Memory B cell (primary cell): ENCODE measurements around the gene DXO.

Experiments
- ATAC-seq: fragments of 150-1000 bp; cut with Tn5 transposase; 2 replicates; pipeline ENCODE4 v1.10.0; 2021; ENCODE audit warnings: low read depth, mild to moderate bottlenecking, moderate library complexity
- DNase-seq, 2 donors: peaks; one replicate each; pipeline ENCODE4 v3.0.0; 2022; ENCODE audit warnings: low spot score in 2 of 2
- H3K27ac Mint-ChIP-seq: one replicate; pipeline ENCODE4 v1.8.0; 2022; ENCODE audit warnings: mild to moderate bottlenecking, moderate library complexity, mixed read lengths
- H3K27me3 Mint-ChIP-seq: one replicate; pipeline ENCODE4 v1.8.0; 2022; ENCODE audit warnings: mixed read lengths
- H3K36me3 Mint-ChIP-seq: one replicate; pipeline ENCODE4 v1.8.0; 2022; ENCODE audit warnings: mild to moderate bottlenecking, mixed read lengths
- H3K4me1 Mint-ChIP-seq: one replicate; pipeline ENCODE4 v1.8.0; 2022; ENCODE audit warnings: mixed read lengths
- H3K4me3 Mint-ChIP-seq: one replicate; pipeline ENCODE4 v1.8.0; 2022; ENCODE audit warnings: mild to moderate bottlenecking, moderate library complexity, mixed read lengths
- H3K9me3 Mint-ChIP-seq: one replicate; pipeline ENCODE4 v1.8.0; 2022; ENCODE audit warnings: mixed read lengths

DXO gene

DNA sequence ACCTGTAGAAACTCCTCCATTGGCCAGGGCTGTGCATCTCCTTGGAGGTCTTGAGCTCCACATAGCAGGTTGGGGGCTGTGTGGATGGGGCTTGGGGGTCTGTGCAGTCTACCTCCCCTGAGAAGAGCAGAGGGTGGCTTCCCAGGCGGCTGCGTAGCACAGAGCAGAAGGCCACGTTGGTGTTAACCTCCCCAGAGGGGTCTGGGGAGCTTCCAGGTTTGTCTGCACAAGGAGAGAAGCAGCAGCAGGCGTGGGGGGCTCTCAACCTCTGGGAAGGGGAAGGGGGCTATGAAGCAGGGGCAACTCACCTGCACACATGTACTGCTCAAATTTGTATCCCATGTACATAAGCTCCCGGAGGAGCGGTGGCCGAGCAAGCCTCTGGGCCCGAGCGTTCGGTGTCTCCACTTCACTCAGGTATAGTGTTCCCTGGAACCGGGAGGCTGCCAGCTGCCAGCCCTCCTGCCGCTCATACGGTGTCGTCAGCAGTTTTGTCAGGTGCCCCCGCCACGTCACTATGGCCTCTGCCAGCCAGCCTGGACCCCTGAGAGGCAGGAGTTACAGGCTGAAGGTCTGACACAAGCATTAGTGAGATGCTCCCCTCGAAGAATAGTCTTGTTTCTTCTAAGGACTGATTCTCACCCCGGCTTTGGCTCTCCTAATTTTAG, 1.2 kb downstream of the DXO start:
- Mint-ChIP-seq H3K27me3 (no peaks in the 10 kb centered on the region), H3K9me3 (no peaks in the 10 kb centered on the region)

GRCh38 chr6:31969712-31970603, 2.0 kb downstream of the DXO start:
- peak overlapping the region; percentile 98 for H3K4me3 Mint-ChIP-seq
- H3K27ac Mint-ChIP-seq: peak overlapping the region; percentile 100
- peaks cover 30% of the 10 kb centered on the region for H3K4me1 Mint-ChIP-seq
- DNase-seq: no peak
- H3K36me3 Mint-ChIP-seq: peaks cover 28% of the 10 kb centered on the region
- no peak for ATAC-seq
- H3K9me3 Mint-ChIP-seq: no peaks in the 10 kb centered on the region
- H3K27me3 Mint-ChIP-seq: no peaks in the 10 kb centered on the region

More for the DNA sequence above, 1.2 kb downstream of the DXO start:
- Mint-ChIP-seq H3K27ac (peak overlapping the region; percentile 100), H3K4me3 (peak overlapping the region; percentile 98), H3K4me1 (peaks cover 28% of the 10 kb centered on the region), H3K36me3 (peaks cover 21% of the 10 kb centered on the region)
- DNase-seq: no peak
- ATAC-seq: no peak

GRCh38 chr6:31968791-31969711, 2.9 kb downstream of the DXO start:
- ATAC-seq (no peak), DNase-seq (no peak)
- Mint-ChIP-seq H3K36me3 (peaks cover 29% of the 10 kb centered on the region), H3K9me3 (no peaks in the 10 kb centered on the region), H3K4me3 (no peak overlapping the region), H3K27ac (peak overlapping the region; percentile 100), H3K27me3 (no peaks in the 10 kb centered on the region), H3K4me1 (peaks cover 28% of the 10 kb centered on the region)

DNA sequence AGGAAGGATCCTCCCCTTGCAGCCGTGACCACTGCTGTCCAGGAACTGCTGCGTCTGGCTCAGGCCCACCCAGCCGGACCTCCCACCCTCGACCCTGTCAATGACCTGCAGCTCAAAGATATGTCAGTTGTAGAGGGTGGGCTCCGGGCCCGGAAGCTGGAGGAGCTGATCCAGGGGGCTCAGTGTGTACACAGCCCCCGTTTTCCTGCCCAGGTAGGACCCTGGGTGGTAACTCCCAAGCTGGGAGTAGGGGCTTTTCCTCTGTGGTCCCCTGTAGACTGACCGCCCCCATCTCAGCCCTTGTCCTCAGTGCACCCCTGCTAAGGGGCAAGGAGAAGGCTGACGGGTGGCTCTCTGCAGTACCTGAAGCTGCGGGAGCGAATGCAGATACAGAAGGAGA, 3.6 kb downstream of the DXO start:
- no peak overlapping the region for H3K4me3 Mint-ChIP-seq
- H3K4me1 Mint-ChIP-seq: peaks cover 27% of the 10 kb centered on the region
- no peak for DNase-seq
- no peaks in the 10 kb centered on the region for H3K27me3 Mint-ChIP-seq
- peaks cover 33% of the 10 kb centered on the region for H3K36me3 Mint-ChIP-seq
- ATAC-seq: no peak
- H3K27ac Mint-ChIP-seq: no peak overlapping the region
- no peaks in the 10 kb centered on the region for H3K9me3 Mint-ChIP-seq

GRCh38 chr6:31967926-31968320, 4.0 kb downstream of the DXO start:
- DNase-seq: no peak
- peaks cover 25% of the 10 kb centered on the region for H3K4me1 Mint-ChIP-seq
- H3K27ac Mint-ChIP-seq: peak overlapping the region; percentile 65
- no peaks in the 10 kb centered on the region for H3K27me3 Mint-ChIP-seq
- no peak for ATAC-seq
- H3K9me3 Mint-ChIP-seq: no peaks in the 10 kb centered on the region
- peaks cover 35% of the 10 kb centered on the region for H3K36me3 Mint-ChIP-seq
- no peak overlapping the region for H3K4me3 Mint-ChIP-seq

DNA sequence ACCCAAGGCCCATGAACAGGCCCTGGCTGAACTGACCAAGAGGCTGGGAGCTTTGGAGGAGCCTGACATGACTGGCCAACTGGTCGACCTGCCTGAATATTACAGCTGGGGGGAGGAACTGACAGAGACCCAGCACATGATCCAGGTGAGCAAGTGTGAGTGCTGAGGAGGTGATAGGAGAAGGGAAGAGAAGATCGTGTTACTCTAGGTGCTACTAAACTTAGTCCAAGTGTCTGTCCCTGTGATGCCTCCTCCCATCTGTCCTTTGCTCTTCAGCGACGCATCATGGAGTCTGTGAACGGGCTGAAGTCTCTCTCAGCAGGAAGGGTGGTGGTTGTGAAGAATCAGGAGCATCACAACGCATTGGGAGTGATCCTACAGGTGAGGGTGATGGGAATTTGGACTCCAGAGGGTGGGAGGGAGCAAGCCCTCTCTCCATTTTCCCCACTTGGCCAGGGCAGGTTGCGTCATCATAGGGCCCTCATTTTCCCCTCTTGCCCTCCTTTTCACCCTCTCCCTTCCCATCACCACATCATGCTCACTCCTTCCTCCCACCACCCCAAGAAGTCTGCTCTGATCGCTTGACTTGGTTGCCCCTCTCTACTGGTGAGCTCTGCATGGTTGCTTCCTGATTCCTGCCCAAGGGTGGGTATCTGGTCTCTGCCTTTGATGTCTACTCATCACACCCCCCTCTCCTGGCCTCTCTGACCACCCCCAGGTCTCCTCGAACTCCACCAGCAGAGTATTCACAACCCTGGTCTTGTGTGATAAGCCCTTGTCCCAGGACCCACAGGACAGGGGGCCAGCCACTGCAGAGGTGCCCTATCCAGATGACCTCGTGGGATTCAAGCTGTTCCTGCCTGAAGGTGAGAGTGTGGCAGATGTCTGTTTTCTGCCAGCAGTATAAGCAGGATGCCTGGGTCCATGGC, 4.7 kb downstream of the DXO start:
- Mint-ChIP-seq H3K4me3 (no peak overlapping the region), H3K27ac (peak overlapping the region; percentile 65), H3K9me3 (no peaks in the 10 kb centered on the region), H3K27me3 (no peaks in the 10 kb centered on the region), H3K36me3 (peaks cover 41% of the 10 kb centered on the region), H3K4me1 (peaks cover 23% of the 10 kb centered on the region)
- DNase-seq: no peak
- no peak for ATAC-seq

DNA sequence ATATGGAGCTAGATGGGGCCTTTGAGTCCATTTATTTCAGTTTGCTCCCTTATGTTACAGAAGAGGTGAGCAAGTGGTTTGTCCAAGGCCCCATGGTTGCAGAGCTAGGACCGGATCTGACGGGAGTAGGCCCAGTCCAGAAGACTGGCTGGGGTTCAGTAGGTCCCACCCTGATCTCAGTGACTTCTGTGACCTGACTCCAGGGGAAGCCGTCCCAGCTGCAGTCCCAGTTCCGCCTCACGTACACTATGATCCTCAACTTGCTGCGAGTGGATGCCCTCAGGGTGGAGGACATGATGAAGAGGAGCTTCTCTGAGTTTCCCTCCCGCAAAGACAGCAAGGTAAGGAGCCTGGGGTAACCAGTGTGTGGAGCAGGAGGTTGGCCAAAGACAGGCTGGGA, 5.4 kb downstream of the DXO start:
- Mint-ChIP-seq H3K27ac (peak overlapping the region; percentile 65), H3K9me3 (no peaks in the 10 kb centered on the region), H3K27me3 (no peaks in the 10 kb centered on the region), H3K36me3 (peaks cover 49% of the 10 kb centered on the region), H3K4me3 (no peak overlapping the region), H3K4me1 (peaks cover 20% of the 10 kb centered on the region)
- ATAC-seq (no peak), DNase-seq (no peak)

GRCh38 chr6:31965700-31966099, 6.2 kb downstream of the DXO start:
- DNase-seq (no peak), ATAC-seq (no peak)
- Mint-ChIP-seq H3K4me1 (peaks cover 17% of the 10 kb centered on the region), H3K27ac (no peak overlapping the region), H3K36me3 (peaks cover 55% of the 10 kb centered on the region), H3K9me3 (no peaks in the 10 kb centered on the region), H3K4me3 (no peak overlapping the region), H3K27me3 (no peaks in the 10 kb centered on the region)

- ATAC-seq: no peak
- no peak overlapping the region for H3K27ac Mint-ChIP-seq
- DNase-seq: no peak
- peaks cover 17% of the 10 kb centered on the region for H3K4me1 Mint-ChIP-seq
- no peaks in the 10 kb centered on the region for H3K9me3 Mint-ChIP-seq
- H3K4me3 Mint-ChIP-seq: no peak overlapping the region
- no peaks in the 10 kb centered on the region for H3K27me3 Mint-ChIP-seq
- peaks cover 49% of the 10 kb centered on the region for H3K36me3 Mint-ChIP-seq
These were observed 8.0 kb downstream of the DXO start for GRCh38 chr6:31963921-31964320.

- DNase-seq (no peak), ATAC-seq (no peak)
- Mint-ChIP-seq H3K4me3 (no peak overlapping the region), H3K27me3 (no peaks in the 10 kb centered on the region), H3K27ac (peak overlapping the region; percentile 62), H3K36me3 (peaks cover 36% of the 10 kb centered on the region), H3K9me3 (no peaks in the 10 kb centered on the region), H3K4me1 (peaks cover 19% of the 10 kb centered on the region)
These were observed 10.3 kb downstream of the DXO start for GRCh38 chr6:31961616-31962015.

GRCh38 chr6:31958741-31959739, 12.9 kb downstream of the DXO start, which contains the start of the genes NELFE and SKIC2:
Gene NELFE, minus strand, starts transcription at chr6:31958971. Its CDS starts 525 bp downstream, at chr6:31958446.
Gene SKIC2, plus strand, starts transcription at chr6:31959175. Its CDS starts 18 bp downstream, at chr6:31959193.
- peak within 1 kb of the TSS; percentile 94 for H3K27ac Mint-ChIP-seq
- H3K27me3 Mint-ChIP-seq: no peaks in the 10 kb centered on the region
- H3K36me3 Mint-ChIP-seq: peaks cover 35% of the 10 kb centered on the region
- H3K9me3 Mint-ChIP-seq: no peaks in the 10 kb centered on the region
- H3K4me3 Mint-ChIP-seq: peak within 1 kb of the TSS; percentile 93
- DNase-seq (peak; percentile 97 to 98), ATAC-seq (peak; percentile 97)
- peaks cover 17% of the 10 kb centered on the region for H3K4me1 Mint-ChIP-seq

DNA sequence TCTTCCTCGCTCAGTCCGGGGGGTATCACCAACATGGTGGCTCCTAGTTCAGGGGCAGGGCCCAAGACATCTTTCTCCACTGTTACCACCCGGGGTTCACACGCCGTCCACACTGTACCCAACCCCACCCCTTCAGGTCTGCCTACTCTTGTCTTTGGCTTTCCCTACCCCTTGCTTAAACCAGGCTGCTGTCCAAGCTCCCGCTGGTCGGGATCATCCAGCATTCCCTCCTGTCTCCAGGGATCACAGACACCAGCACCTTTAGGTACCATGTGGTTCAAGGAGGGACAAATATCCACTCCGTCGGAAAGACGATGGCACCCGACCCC, 13.6 kb downstream of the DXO start:
- ATAC-seq (no peak), DNase-seq (no peak)
- H3K9me3 Mint-ChIP-seq: no peaks in the 10 kb centered on the region
- H3K4me3 Mint-ChIP-seq: peak overlapping the region; percentile 93
- peaks cover 17% of the 10 kb centered on the region for H3K4me1 Mint-ChIP-seq
- H3K27ac Mint-ChIP-seq: peak overlapping the region; percentile 94
- no peaks in the 10 kb centered on the region for H3K27me3 Mint-ChIP-seq
- peaks cover 36% of the 10 kb centered on the region for H3K36me3 Mint-ChIP-seq
